Mammary epithelial cell (primary cell): Measurements from ENCODE around the gene EPB41L1.

Experiments used
- CTCF ChIP-seq, 2 donors: IDR thresholded peaks in 1 of 2; conservative IDR thresholded peaks in 1 of 2; 2 replicates each; pipeline ENCODE4 v1.5.1; 2011 to 2012; ENCODE audit warnings: inconsistent platforms in 2 of 2, low read length in 2 of 2, mild to moderate bottlenecking in 2 of 2, control low read depth in 1 of 2, low read depth in 1 of 2; ENCODE audit not compliant: insufficient read depth in 1 of 2; ENCODE audit errors: extremely low read depth in 1 of 2
- EZH2 ChIP-seq: IDR thresholded peaks from 2 replicates; pipeline ENCODE4 v1.6.1; 2012; ENCODE audit warnings: low read length, inconsistent platforms, borderline replicate concordance

- TF ChIP-seq CTCF (conservative IDR thresholded peaks at IDR 0.05 in 1 of 2, IDR thresholded peaks at IDR 0.05 in 1 of 2; ENCODE audit: extremely low read depth in 1 of 2, insufficient read depth in 1 of 2, low read depth in 1 of 2, low read length in 2 of 2) = no peak
- no peak for TF ChIP-seq EZH2
These were observed 5.3 kb downstream of the EPB41L1 start for GRCh38 chr20:36159833-36160232.
